Measurements from ENCODE around the gene SETD5. TPM values are rescaled to one million over a fixed set of nuclear protein-coding genes. Genes with fewer than 3 reads are reported as not detected.

SETD5 gene
- total RNA-seq, 4 donors from 2014 or later, result 84.0 to 158 (median 114) TPM

DNA sequence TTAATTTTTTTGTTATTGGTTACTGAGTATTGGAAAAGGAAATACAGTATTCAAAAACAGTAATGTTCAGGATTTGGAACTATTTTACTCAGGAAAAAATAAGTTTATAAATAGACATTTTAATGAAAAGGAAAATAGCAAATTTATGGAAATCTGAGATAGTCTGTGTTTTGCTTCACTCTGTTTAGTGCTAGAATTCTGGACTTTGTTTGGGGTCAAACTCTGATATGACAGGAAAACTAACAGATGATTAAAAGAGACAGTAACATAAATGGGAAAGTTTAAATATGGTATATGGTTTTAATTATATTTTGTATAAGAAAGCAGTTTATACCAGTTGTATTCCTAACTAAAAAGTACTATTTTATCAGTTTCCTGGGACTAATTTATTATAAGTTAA is 17.4 kb downstream of the SETD5 start:
- H3K27me3 ChIP-seq, result no peaks in the 10 kb centered on the region
- H3K4me3 ChIP-seq (replicated peaks in 1 of 3), result no peak overlapping the region
- no peak for TF ChIP-seq POLR2A (IDR thresholded peaks at IDR 0.05)
- no peak for TF ChIP-seq CTCF (IDR thresholded peaks at IDR 0.05)
- H3K9me3 ChIP-seq, result no peaks in the 10 kb centered on the region
- no peak for DNase-seq
- H3K36me3 ChIP-seq, result no peaks in the 10 kb centered on the region
- H3K27ac ChIP-seq, result no peak overlapping the region
- H3K4me1 ChIP-seq, result peaks cover 8 to 34% of the 10 kb centered on the region in 2 donors
- intact Hi-C loops (cut with DNase I), result no loop called here

- no peaks in the 10 kb centered on the region for H3K9me3 ChIP-seq
- intact Hi-C loops (cut with DNase I), result no loop called here
- H3K27ac ChIP-seq, result no peak overlapping the region
- no peaks in the 10 kb centered on the region for H3K27me3 ChIP-seq
- 89 to 91% methylated on average over 6 of the region's 6 CpGs for WGBS, 2 donors
- no peak for DNase-seq
- no peak overlapping the region for H3K4me3 ChIP-seq (replicated peaks in 1 of 3)
- no peak for TF ChIP-seq CTCF (IDR thresholded peaks at IDR 0.05)
- no peak for TF ChIP-seq POLR2A (IDR thresholded peaks at IDR 0.05)
- no peaks in the 10 kb centered on the region for H3K36me3 ChIP-seq
- peaks cover 8 to 36% of the 10 kb centered on the region in 2 donors for H3K4me1 ChIP-seq
These were observed 18.2 kb downstream of the SETD5 start for GRCh38 chr3:9415485-9416138.

GRCh38 chr3:9416139-9416780 is 18.8 kb downstream of the SETD5 start:
- Histone ChIP-seq H3K4me3 (replicated peaks in 1 of 3) (no peak overlapping the region), H3K9me3 (no peaks in the 10 kb centered on the region), H3K36me3 (no peaks in the 10 kb centered on the region), H3K27me3 (no peaks in the 10 kb centered on the region), H3K27ac (no peak overlapping the region), H3K4me1 (peaks cover 10 to 38% of the 10 kb centered on the region in 2 donors)
- TF ChIP-seq CTCF (IDR thresholded peaks at IDR 0.05) (no peak), POLR2A (IDR thresholded peaks at IDR 0.05) (no peak)
- intact Hi-C loops (cut with DNase I), result no loop called here
- DNase-seq, result no peak
- WGBS, 2 donors, result 78 to 84% methylated on average over 3 of the region's 3 CpGs

GRCh38 chr3:9420850-9421549 is 23.6 kb downstream of the SETD5 start:
- H3K4me1 ChIP-seq, result peaks cover 32 to 49% of the 10 kb centered on the region in 2 donors
- H3K4me3 ChIP-seq (replicated peaks in 1 of 3), result no peak overlapping the region
- no peaks in the 10 kb centered on the region for H3K9me3 ChIP-seq
- H3K27me3 ChIP-seq, result no peaks in the 10 kb centered on the region
- DNase-seq, result no peak
- peak overlapping the region; percentile 2 to 79 (median 20) for H3K27ac ChIP-seq
- TF ChIP-seq POLR2A (IDR thresholded peaks at IDR 0.05) (no peak), CTCF (IDR thresholded peaks at IDR 0.05) (no peak)
- WGBS, 2 donors, result 92 to 96% methylated on average over 2 of the region's 2 CpGs
- intact Hi-C loops (cut with DNase I), result loop anchor here (10.0 kb wide), 1 partner anchor 56 kb away; the partner anchor contains the start of gene THUMPD3
- H3K36me3 ChIP-seq, result no peaks in the 10 kb centered on the region
